Gastrocnemius medialis (tissue), 4 donors: ENCODE measurements around the gene ROR1.

Source experiments
- POLR2A ChIP-seq, 2 donors: fragments of 450-650 bp; IDR thresholded peaks; one replicate each; pipeline ENCODE4 v1.6.1; 2017; ENCODE audit warnings: antibody characterized with exemption in 2 of 2, mild to moderate bottlenecking in 2 of 2, moderate library complexity in 2 of 2
- TF ChIP-seq, protein P1 (sequence below), 5 experiments: fragments of 450-650 bp in 3 of 5; fragments of 200-600 bp in 2 of 5; sonication (generic) in 2 of 5; IDR thresholded peaks in 4 of 5; conservative IDR thresholded peaks in 1 of 5; 1 replicate in 4 of 5; 2 replicates in 1 of 5; pipeline ENCODE4 v1.5.1; 2016 to 2019; ENCODE audit warnings: antibody characterized with exemption in 5 of 5, mild to moderate bottlenecking in 3 of 5, moderate library complexity in 3 of 5

DNA sequence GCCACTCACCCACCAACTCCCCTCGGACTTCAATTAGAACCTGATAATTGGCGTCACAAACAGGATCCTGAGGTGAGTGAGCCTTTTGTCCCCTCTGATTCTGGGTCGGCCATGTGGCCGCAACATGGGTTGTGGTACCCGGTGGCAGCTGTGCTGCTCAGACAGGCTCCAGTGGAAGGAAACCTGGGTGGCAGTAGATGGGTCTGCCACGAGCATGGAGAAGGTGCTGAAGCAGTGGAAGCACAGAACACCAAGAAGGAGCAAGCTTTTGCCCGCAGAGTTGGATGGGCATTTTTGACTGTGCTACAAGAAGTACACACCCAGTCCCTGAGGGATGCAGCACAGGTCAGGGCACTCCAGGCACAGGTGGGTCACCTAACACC lies 413.1 kb downstream of the ROR1 start:
- TF ChIP-seq, protein P1, sequence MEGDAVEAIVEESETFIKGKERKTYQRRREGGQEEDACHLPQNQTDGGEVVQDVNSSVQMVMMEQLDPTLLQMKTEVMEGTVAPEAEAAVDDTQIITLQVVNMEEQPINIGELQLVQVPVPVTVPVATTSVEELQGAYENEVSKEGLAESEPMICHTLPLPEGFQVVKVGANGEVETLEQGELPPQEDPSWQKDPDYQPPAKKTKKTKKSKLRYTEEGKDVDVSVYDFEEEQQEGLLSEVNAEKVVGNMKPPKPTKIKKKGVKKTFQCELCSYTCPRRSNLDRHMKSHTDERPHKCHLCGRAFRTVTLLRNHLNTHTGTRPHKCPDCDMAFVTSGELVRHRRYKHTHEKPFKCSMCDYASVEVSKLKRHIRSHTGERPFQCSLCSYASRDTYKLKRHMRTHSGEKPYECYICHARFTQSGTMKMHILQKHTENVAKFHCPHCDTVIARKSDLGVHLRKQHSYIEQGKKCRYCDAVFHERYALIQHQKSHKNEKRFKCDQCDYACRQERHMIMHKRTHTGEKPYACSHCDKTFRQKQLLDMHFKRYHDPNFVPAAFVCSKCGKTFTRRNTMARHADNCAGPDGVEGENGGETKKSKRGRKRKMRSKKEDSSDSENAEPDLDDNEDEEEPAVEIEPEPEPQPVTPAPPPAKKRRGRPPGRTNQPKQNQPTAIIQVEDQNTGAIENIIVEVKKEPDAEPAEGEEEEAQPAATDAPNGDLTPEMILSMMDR (IDR thresholded peaks at IDR 0.05 in 4 of 5, conservative IDR thresholded peaks at IDR 0.05 in 1 of 5) = no peak
- no peak for TF ChIP-seq POLR2A (IDR thresholded peaks at IDR 0.05)
